ENCODE results near the gene RMDN2.
A peak's percentile ranks its signal among the peaks of the same experiment; 100 is the strongest.
"Not testable (repeated sequence)": the region's sequence is repeated elsewhere in the genome, so short reads cannot be mapped to it uniquely, and the experiment has no call there.

RMDN2 gene

GRCh38 chr2:37902991-37903390, 22.1 kb upstream of the RMDN2 start:
- no peak for DNase-seq

- no peak for DNase-seq
Measured at GRCh38 chr2:37904425-37904824, 20.7 kb upstream of the RMDN2 start.

- DNase-seq = no peak
Measured at GRCh38 chr2:37904993-37905392, 20.1 kb upstream of the RMDN2 start.

GRCh38 chr2:37906131-37906530, 19.0 kb upstream of the RMDN2 start:
- peak; percentile 31 to 48 for DNase-seq

- DNase-seq = no peak
Measured at GRCh38 chr2:37907501-37908225, 17.4 kb upstream of the RMDN2 start.

- peak; percentile 22 to 38 for DNase-seq
Measured at GRCh38 chr2:37911296-37911873, 13.7 kb upstream of the RMDN2 start.

- no peak for DNase-seq
Measured at GRCh38 chr2:37912056-37912455, 13.0 kb upstream of the RMDN2 start.

- DNase-seq = no peak
Measured at GRCh38 chr2:37912616-37913015, 12.5 kb upstream of the RMDN2 start.

GRCh38 chr2:37914340-37914739, 10.7 kb upstream of the RMDN2 start:
- DNase-seq = no peak

- no peak for DNase-seq
Measured at GRCh38 chr2:37915773-37916172, 9.3 kb upstream of the RMDN2 start.

GRCh38 chr2:37916512-37917082, 8.5 kb upstream of the RMDN2 start:
- DNase-seq = no peak

GRCh38 chr2:37917281-37918228, 7.5 kb upstream of the RMDN2 start:
- DNase-seq = no peak

- no peak for DNase-seq
Measured at GRCh38 chr2:37918742-37919186, 6.3 kb upstream of the RMDN2 start.

- no peak for DNase-seq
Measured at GRCh38 chr2:37919631-37920032, 5.5 kb upstream of the RMDN2 start.

- DNase-seq = no peak
Measured at GRCh38 chr2:37920570-37920969, 4.5 kb upstream of the RMDN2 start.

GRCh38 chr2:37921781-37922180, 3.3 kb upstream of the RMDN2 start:
- DNase-seq = no peak

- peak; percentile 30 to 32 for DNase-seq
Measured at GRCh38 chr2:37923308-37924055, 1.6 kb upstream of the RMDN2 start.

GRCh38 chr2:37926635-37927034, 1.5 kb downstream of the RMDN2 start:
- DNase-seq = no peak

- DNase-seq = peak; percentile 73 to 79
Measured at GRCh38 chr2:37928377-37928776, 3.3 kb downstream of the RMDN2 start.

- DNase-seq = not testable (repeated sequence)
Measured at GRCh38 chr2:37930392-37930791, 5.3 kb downstream of the RMDN2 start.

GRCh38 chr2:37932873-37933272, 7.8 kb downstream of the RMDN2 start:
- not testable (repeated sequence) for DNase-seq

Measured in inflammatory macrophage (primary cell).